HepG2 (cell line): ENCODE results near the gene P3R3URF. TPM values are rescaled to one million over a fixed set of nuclear protein-coding genes. Genes with fewer than 3 reads are reported as not detected.

ENCODE experiments used
- ATAC-seq: fragments of 200-7000 bp; cut with Tn5 transposase; 3 replicates; pipeline ENCODE4 v1.9.1; 2020; ENCODE audit warnings: mild to moderate bottlenecking, moderate library complexity
- BruUV-seq: library from RNA; stranded (reverse); fragments of 400-500 nt; replicated peaks from 2 replicates; lab custom pipeline; 2021; lab: Mats Ljungman, UMichigan
- CTCF ChIA-PET: fragments of 300-600 bp; formaldehyde crosslinking; extraction: SDS; loops from one replicate; lab custom pipeline; 2021; ENCODE audit warnings: low total read pairs, inconsistent platforms, low intra/inter-chr PET ratio; lab: Yijun Ruan, JAX
- POLR2A ChIA-PET: fragments of 350-600 bp; sonication (Branson Sonifier 250); formaldehyde crosslinking; loops from one replicate; lab custom pipeline; 2020; ENCODE audit warnings: antibody characterized with exemption, inconsistent platforms; lab: Yijun Ruan, JAX
- DNase-seq: peaks from one replicate; pipeline ENCODE4 v3.0.0-alpha.2; 2015; ENCODE audit warnings: low spot score
- FAIRE-seq: peaks from 3 replicates; lab custom pipeline; 2011; peaks lifted over from hg19 to GRCh38; lab: Jason Lieb, UNC
- H2AFZ ChIP-seq: one replicate; pipeline ENCODE4 v1.6.1; 2011; ENCODE audit warnings: low read length, inconsistent platforms
- H3K27ac ChIP-seq: fragments of 300-600 bp; 3 replicates; pipeline ENCODE4 v1.8.0; 2011; ENCODE audit warnings: mixed run types, mild to moderate bottlenecking, mixed read lengths, low read length, inconsistent platforms; ENCODE audit not compliant: insufficient read depth; ENCODE audit errors: extremely low read length
- H3K27me3 ChIP-seq, 2 experiments: fragments of 200-600 bp in 1 of 2; 2 replicates in 1 of 2; 3 replicates in 1 of 2; pipeline versions ENCODE4 v1.6.0 to v1.8.0; 2011; ENCODE audit warnings: low read length in 2 of 2, mild to moderate bottlenecking in 2 of 2, moderate library complexity in 2 of 2, inconsistent platforms in 1 of 2; ENCODE audit not compliant: insufficient read depth in 2 of 2, control insufficient read depth in 1 of 2
- H3K36me3 ChIP-seq, 2 experiments: fragments of 200-600 bp in 1 of 2; replicated peaks in 1 of 2; 2 replicates in 1 of 2; 3 replicates in 1 of 2; pipeline versions ENCODE4 v1.5.1 to v1.8.0; 2011; ENCODE audit warnings: low read length in 2 of 2, inconsistent platforms in 1 of 2; ENCODE audit not compliant: insufficient read depth in 2 of 2, control insufficient read depth in 1 of 2
- H3K4me1 ChIP-seq: 2 replicates; pipeline ENCODE4 v1.5.1; 2012; ENCODE audit warnings: low read length, inconsistent platforms; ENCODE audit not compliant: insufficient read depth
- H3K4me2 ChIP-seq: 2 replicates; pipeline ENCODE4 v1.6.0; 2011; ENCODE audit warnings: low read depth, low read length, inconsistent platforms
- H3K4me3 ChIP-seq, 3 experiments: fragments of 200-600 bp in 1 of 3; sonication (generic), shearing (Covaris generic) in 1 of 3; replicated peaks in 1 of 3; 2 replicates each; pipeline ENCODE4 v1.5.1; 2011 to 2016; ENCODE audit warnings: low read length in 3 of 3, inconsistent platforms in 2 of 3, low read depth in 2 of 3, mild to moderate bottlenecking in 2 of 3, control low read depth in 1 of 3, mixed read lengths in 1 of 3; ENCODE audit not compliant: insufficient read depth in 1 of 3
- H3K79me2 ChIP-seq: one replicate; pipeline ENCODE4 v1.6.1; 2011; ENCODE audit warnings: low read length, inconsistent platforms; ENCODE audit not compliant: insufficient read depth
- H3K9ac ChIP-seq: 2 replicates; pipeline ENCODE4 v1.6.0; 2011; ENCODE audit warnings: mild to moderate bottlenecking, low read depth, low read length, inconsistent platforms; ENCODE audit not compliant: insufficient read depth
- H3K9me3 ChIP-seq: 2 replicates; pipeline ENCODE4 v1.5.1; 2012; ENCODE audit warnings: mild to moderate bottlenecking, low read length
- H4K20me1 ChIP-seq: 2 replicates; pipeline ENCODE4 v1.6.0; 2011; ENCODE audit warnings: inconsistent platforms, mild to moderate bottlenecking, low read length, moderate library complexity; ENCODE audit not compliant: insufficient read depth
- CEBPZ ChIP-seq: IDR thresholded peaks from 2 replicates; pipeline ENCODE4 v1.6.1; 2012; ENCODE audit warnings: low read length, improper control_type of control experiment
- ETV5 ChIP-seq: IDR thresholded peaks from 2 replicates; pipeline ENCODE4 v1.6.1; 2018; ENCODE audit warnings: missing biosample characterization, missing genetic modification reagents, inconsistent platforms, borderline replicate concordance
- NR2F1 ChIP-seq, 2 experiments: fragments of 450-650 bp in 1 of 2; formaldehyde crosslinking in 1 of 2; IDR thresholded peaks; 2 replicates each; pipeline versions ENCODE4 v1.5.0 to v1.6.1; 2016 to 2020; ENCODE audit warnings: mild to moderate bottlenecking in 1 of 2, missing compliant biosample characterization in 1 of 2, missing genetic modification reagents in 1 of 2, moderate library complexity in 1 of 2
- SP2 ChIP-seq: sonication (generic); formaldehyde crosslinking; IDR thresholded peaks from 2 replicates; pipeline ENCODE4 v1.5.1; 2020; ENCODE audit warnings: mild to moderate bottlenecking, missing genetic modification reagents
- ZBTB25 ChIP-seq: IDR thresholded peaks from 2 replicates; pipeline ENCODE4 v1.6.1; 2018; ENCODE audit warnings: missing genetic modification reagents
- ZBTB38 ChIP-seq: sonication (generic); formaldehyde crosslinking; IDR thresholded peaks from 2 replicates; pipeline ENCODE4 v1.5.1; 2020; ENCODE audit warnings: mild to moderate bottlenecking, missing genetic modification reagents
- ZNF580 ChIP-seq: IDR thresholded peaks from 2 replicates; pipeline ENCODE4 v1.6.1; 2016; ENCODE audit warnings: low read depth, borderline replicate concordance
- ZSCAN30 ChIP-seq: sonication (generic); formaldehyde crosslinking; IDR thresholded peaks from 2 replicates; pipeline ENCODE4 v1.5.0; 2020; ENCODE audit warnings: mild to moderate bottlenecking, missing genetic modification reagents
- WGBS: methylation state at CpG from one replicate; pipeline ENCODE4 v1.1.6; 2017; ENCODE audit warnings: low lambda C conversion rate; 5-methylcytosine and 5-hydroxymethylcytosine counted together
- in situ Hi-C: cut with HindIII; loops from 2 replicates; pipeline ENCODE4 v1.10.0; 2017; ENCODE audit warnings: low pct_unique_long_range_greater_than_20kb; ENCODE audit not compliant: extremely low pct_ligation_motif_present
- intact Hi-C: fragments of 100-400 bp; cut with micrococcal nuclease; formaldehyde crosslinking; loops from one replicate; pipeline ENCODE4 v1.10.0; 2022; ENCODE audit not compliant: unreplicated experiment
- polyA plus RNA-seq, 8 experiments: library from polyadenylated mRNA; depleted of rRNA in 3 of 8; stranded (reverse) in 7 of 8; unstranded in 1 of 8; fragments of >200 nt; fragmentation: Illumina TruSeq in 4 of 8; extraction: Trizol in 4 of 8; gene quantifications; 2 replicates each; pipeline versions ENCODE4 v1.2.1 to v1.2.3, GENCODE V29; 2011 to 2016; ENCODE audit warnings: low read depth in 4 of 8, missing spikeins in 1 of 8, mixed read lengths in 1 of 8; ENCODE audit not compliant: insufficient read depth in 1 of 8
- total RNA-seq, 5 experiments: library from RNA; depleted of rRNA; stranded (reverse); fragments of >200 nt; fragmentation: Illumina TruSeq; extraction: Trizol; gene quantifications; 2 replicates each; pipeline ENCODE4 v1.2.3, GENCODE V29; 2016; ENCODE audit warnings: low read depth in 1 of 5
- TF ChIP-seq, protein P1 (sequence below): sonication (generic); formaldehyde crosslinking; IDR thresholded peaks from 2 replicates; pipeline ENCODE4 v1.8.1; 2023; ENCODE audit warnings: missing genetic modification reagents, mild to moderate bottlenecking, borderline replicate concordance
- TF ChIP-seq, protein P2 (sequence below): sonication (generic); formaldehyde crosslinking; IDR thresholded peaks from 2 replicates; pipeline ENCODE4; 2020; ENCODE audit warnings: missing genetic modification reagents, mild to moderate bottlenecking, borderline replicate concordance

Gene P3R3URF
- total and polyA plus RNA-seq, 2 of the 13 experiments (the other 11 are each of a cell fraction or from before 2014, with no cell fraction given) = not detected

- TF ChIP-seq ZBTB25 (no peak), SP2 (CRISPR knock-in tag) (no peak), ZSCAN30 (CRISPR knock-in tag) (no peak), ZBTB38 (CRISPR knock-in tag) (no peak), ZNF580 (CRISPR knock-in tag) (no peak), ETV5 (no peak)
- TF ChIP-seq, protein P1, sequence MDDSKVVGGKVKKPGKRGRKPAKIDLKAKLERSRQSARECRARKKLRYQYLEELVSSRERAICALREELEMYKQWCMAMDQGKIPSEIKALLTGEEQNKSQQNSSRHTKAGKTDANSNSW (CRISPR knock-in tag) = no peak
Measured at GRCh38 chr1:46194641-46195193, 18.4 kb upstream of the P3R3URF start (continued).

GRCh38 chr1:46193984-46194570 is 17.8 kb upstream of the P3R3URF start:
- no peaks in the 10 kb centered on the region for H3K9me3 ChIP-seq
- no TSS peak for BruUV-seq
- FAIRE-seq (no peak), ATAC-seq (no peak), DNase-seq (no peak)
- no peak overlapping the region for H3K4me2 ChIP-seq
- no peak overlapping the region for H3K9ac ChIP-seq
- intact Hi-C loops (no loop called here), in situ Hi-C loops (no loop called here)
- CTCF ChIA-PET = no interaction called here
- H3K4me3 ChIP-seq = no peak overlapping the region
- 97% methylated on average over 9 of the region's 9 CpGs for WGBS
- no peaks in the 10 kb centered on the region for H3K27me3 ChIP-seq
- H4K20me1 ChIP-seq = no peaks in the 10 kb centered on the region
- POLR2A ChIA-PET = no interaction called here
- H3K4me1 ChIP-seq = peaks cover 26% of the 10 kb centered on the region
- no peak overlapping the region for H3K27ac ChIP-seq
- no peaks in the 10 kb centered on the region for H3K79me2 ChIP-seq
- H3K36me3 ChIP-seq = peaks cover 5 to 37% of the 10 kb centered on the region in 2 experiments; a peak in 3 of 5 replicates
- no peak overlapping the region for H2AFZ ChIP-seq
- TF ChIP-seq, protein P2, sequence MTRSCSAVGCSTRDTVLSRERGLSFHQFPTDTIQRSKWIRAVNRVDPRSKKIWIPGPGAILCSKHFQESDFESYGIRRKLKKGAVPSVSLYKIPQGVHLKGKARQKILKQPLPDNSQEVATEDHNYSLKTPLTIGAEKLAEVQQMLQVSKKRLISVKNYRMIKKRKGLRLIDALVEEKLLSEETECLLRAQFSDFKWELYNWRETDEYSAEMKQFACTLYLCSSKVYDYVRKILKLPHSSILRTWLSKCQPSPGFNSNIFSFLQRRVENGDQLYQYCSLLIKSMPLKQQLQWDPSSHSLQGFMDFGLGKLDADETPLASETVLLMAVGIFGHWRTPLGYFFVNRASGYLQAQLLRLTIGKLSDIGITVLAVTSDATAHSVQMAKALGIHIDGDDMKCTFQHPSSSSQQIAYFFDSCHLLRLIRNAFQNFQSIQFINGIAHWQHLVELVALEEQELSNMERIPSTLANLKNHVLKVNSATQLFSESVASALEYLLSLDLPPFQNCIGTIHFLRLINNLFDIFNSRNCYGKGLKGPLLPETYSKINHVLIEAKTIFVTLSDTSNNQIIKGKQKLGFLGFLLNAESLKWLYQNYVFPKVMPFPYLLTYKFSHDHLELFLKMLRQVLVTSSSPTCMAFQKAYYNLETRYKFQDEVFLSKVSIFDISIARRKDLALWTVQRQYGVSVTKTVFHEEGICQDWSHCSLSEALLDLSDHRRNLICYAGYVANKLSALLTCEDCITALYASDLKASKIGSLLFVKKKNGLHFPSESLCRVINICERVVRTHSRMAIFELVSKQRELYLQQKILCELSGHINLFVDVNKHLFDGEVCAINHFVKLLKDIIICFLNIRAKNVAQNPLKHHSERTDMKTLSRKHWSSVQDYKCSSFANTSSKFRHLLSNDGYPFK (CRISPR knock-in tag) = no peak
- no peak for TF ChIP-seq CEBPZ
- no peak for TF ChIP-seq NR2F1 (CRISPR knock-in tag; IDR thresholded peaks at IDR 0.05)
